HG02588 (cell line): ENCODE data around the gene NCOA4.
"Not testable (repeated sequence)": the region's sequence is repeated elsewhere in the genome, so short reads cannot be mapped to it uniquely, and the experiment has no call there.

Experiments used
- ATAC-seq: cut with Tn5 transposase; IDR thresholded peaks from one replicate; pipeline ENCODE4 v1.9.1; 2021; ENCODE audit warnings: mild to moderate bottlenecking, moderate library complexity; ENCODE audit not compliant: unreplicated experiment

NCOA4 gene

GRCh38 chr10:46052791-46053375 is 22.5 kb upstream of the NCOA4 start:
- no peak for ATAC-seq

- no peak for ATAC-seq
These were observed 21.8 kb upstream of the NCOA4 start for GRCh38 chr10:46052057-46052790.

DNA sequence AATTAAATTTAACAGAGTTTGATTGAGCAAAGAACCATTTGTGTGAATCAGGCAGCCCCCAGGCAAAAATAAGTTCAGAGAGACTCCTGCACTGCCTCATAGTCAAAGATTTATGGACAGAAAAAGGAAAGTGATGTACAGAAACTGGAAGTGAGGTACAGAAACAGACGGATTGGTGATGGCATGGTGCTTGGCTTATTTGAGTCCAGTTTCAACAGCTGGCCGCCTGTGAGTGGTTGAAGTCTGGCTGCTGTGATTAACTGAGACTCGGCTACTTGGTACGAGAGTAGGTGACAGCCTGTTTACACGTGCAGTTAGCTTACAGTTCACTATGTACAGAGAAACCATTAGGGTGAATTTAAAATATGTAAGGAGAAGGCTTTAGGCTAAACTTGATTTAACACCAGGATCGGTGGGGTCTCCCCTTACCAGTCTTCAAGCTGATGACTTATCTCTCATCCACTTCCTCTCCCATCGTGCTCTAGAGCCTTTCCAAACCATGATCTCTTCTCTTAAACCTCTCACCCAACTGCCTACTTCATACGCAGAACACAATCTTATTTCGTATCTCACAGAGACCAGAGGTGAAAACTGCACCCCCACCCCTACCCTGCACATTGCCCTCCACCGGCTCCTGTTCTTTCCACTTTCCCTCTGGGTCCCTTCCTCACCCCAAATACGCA is 20.7 kb upstream of the NCOA4 start:
- no peak for ATAC-seq

DNA sequence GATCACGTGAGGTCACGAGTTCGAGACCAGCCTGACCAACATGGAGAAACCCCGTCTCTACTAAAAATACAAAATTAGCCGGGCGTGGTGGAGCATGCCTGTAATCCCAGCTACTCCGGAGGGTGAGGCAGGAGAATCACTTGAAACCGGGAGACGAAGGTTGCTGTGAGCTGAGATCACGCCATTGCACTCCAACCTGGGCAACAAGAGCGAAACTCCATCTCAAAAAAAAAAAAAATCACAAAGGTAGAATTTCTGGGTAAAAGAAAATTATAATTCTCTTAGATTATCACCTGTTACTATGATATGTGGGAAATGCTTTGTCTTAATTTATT is 19.0 kb upstream of the NCOA4 start:
- not testable (repeated sequence) for ATAC-seq

DNA sequence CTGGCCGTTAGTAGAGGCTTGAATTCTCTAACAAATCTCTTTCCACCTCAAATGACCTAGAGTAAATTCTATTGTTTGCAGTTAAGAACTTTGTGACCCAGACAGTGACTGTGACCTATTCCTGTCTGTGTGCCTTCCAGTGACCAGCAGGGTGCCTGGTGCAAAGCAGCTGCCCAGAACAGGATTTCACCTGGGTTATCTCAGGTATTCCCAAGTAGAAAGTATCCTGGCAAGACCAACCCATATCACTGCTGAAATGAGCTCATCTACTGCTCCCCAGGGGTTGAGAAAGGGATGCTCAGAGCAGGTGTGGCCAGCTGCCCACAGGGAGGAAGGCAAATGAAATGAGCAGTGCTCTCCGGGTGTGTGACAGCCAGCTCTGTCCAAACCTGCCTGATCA is 17.7 kb upstream of the NCOA4 start:
- ATAC-seq, result no peak

DNA sequence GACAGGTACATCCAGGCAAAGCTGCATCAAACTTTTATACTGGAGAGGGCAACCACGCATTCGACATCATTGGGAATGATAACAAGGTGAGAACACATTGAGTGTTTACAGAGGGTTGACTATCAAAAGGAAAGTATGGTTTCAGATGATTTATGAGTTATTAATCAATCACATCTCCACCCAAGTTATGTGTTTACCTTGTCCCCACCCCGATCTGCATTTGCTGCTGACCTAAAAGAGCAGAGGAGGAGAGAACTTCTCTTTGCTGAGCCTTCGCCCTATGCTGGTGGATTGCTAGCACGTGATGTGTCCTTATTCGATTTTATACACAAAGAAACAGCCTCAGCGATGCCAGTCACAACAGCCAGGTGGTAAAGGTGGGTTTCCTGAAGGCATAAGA is 15.8 kb upstream of the NCOA4 start, which contains the start of gene MSMB:
Gene MSMB, minus strand, starts transcription at position 9 of the 400 bp plus-strand sequence. CDS start 32 bp downstream, outside the sequence.
- no peak for ATAC-seq

GRCh38 chr10:46042527-46042926 is 12.1 kb upstream of the NCOA4 start:
- ATAC-seq, result no peak

DNA sequence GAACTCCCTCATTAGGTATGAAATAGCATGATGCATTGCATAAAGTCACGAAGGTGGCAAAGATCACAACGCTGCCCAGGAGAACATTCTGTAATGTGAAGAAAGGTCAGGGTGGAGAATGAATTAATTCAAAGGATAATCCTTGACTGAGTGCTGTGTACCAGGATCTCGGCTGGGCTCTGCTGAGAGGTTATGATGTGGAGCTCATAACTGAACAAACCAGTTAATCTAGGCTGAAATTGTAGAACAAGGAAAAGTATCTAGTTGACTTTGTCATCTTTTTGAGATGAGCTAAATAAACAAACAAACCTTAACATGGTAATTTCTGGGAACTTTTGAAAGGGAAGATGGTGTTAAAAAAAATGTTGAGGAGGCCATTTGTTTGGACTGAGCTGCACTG is 9.6 kb upstream of the NCOA4 start:
- ATAC-seq, result no peak

DNA sequence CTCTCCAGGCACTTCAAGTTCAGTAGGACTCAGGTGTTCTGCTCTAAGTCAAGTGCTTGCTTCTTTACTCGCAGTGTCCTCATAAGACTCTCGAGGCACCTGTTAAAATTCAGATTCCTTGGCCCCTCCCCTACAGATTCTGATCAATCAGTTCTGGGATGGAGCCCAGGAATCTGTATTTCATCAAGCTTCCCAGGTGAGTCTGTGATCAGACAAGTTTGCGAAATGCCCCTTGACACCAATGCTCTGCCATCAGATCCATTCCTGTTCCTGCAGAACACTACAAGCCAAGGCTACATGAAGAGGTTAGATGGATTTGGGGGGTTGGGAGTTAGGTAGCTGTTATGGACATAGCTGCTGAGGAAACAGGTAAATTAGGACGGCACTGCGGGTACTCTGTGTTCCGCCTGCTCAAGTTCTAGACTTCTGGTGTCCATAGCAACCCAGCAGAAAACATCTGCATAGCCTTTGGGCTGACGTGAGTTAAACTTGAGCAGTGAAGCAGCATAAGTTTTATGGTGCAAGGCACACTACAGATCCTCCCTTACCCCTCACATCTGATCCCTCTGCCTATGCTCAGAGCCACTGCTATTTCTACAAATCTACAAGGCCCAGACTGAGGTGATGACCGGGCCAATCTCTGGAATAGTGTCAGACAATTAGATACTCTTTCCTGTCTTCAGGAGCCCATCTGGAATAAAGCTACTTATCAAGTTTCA is 6.8 kb upstream of the NCOA4 start:
- ATAC-seq, result no peak

- ATAC-seq, result no peak
These were observed 5.8 kb upstream of the NCOA4 start for GRCh38 chr10:46035923-46036849.

DNA sequence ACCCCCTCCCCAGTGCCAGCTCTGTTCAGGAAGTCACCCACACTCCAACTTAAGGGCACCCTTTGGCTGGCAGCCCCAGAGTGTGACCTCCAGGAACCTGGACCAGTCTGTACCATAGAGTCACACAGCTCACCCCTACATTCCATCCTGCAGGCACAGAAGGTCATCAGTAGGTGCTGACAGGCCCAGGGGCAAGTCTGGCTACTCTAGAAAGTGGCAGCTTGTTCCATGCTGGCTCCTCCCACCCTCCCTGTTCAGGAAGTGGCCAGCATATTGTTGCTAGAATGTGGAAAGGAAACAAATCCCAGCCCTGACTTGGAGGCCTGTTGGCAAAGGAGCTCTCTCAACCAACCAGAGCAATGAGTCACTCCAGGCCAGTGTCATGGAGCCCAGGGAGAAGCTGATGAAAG is 3.2 kb upstream of the NCOA4 start:
- ATAC-seq, result no peak

DNA sequence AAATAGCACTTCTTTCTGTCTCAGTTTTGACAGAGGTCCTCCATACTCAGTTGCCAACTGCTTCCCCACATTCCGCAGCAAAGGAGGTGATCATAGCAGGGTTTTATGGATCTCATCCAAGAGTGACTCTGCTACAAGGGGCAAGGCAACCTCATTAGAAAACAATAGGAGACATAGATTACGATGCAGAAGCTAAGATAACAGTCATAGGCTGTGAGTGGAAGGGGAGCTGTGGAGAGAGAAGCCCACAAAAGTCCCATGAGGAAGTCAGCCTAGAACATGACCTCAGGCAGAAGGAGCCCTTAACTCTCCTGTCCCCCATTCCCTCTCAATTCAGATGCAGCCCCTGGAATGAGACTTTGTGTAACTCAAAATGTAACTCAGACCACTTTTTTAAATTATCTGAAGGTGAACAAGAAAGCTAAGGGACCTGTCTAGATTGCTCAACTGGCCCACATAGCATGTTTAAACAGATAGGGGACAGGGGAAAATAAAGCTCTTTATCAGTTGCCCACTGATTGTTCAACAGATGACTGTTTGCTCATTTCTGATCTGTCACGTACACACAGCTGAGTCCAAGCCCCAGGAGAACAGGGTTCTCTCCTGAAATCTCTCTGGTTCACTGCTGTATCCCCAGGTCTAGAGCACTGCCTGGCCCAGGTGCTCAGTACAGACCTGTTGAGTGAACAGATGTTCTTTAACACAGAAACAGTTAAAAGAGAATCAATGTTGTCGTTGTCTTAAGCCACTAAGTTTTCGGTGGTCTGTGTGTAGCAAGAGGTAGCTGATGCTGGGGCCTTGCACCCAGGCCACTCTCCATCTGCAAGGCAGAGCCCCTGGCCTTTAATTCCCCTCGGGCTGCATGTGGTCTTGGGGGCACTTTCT is 1.5 kb upstream of the NCOA4 start:
- ATAC-seq, result no peak

GRCh38 chr10:46029461-46030030 is 877 bp downstream of the NCOA4 start:
- no peak for ATAC-seq

DNA sequence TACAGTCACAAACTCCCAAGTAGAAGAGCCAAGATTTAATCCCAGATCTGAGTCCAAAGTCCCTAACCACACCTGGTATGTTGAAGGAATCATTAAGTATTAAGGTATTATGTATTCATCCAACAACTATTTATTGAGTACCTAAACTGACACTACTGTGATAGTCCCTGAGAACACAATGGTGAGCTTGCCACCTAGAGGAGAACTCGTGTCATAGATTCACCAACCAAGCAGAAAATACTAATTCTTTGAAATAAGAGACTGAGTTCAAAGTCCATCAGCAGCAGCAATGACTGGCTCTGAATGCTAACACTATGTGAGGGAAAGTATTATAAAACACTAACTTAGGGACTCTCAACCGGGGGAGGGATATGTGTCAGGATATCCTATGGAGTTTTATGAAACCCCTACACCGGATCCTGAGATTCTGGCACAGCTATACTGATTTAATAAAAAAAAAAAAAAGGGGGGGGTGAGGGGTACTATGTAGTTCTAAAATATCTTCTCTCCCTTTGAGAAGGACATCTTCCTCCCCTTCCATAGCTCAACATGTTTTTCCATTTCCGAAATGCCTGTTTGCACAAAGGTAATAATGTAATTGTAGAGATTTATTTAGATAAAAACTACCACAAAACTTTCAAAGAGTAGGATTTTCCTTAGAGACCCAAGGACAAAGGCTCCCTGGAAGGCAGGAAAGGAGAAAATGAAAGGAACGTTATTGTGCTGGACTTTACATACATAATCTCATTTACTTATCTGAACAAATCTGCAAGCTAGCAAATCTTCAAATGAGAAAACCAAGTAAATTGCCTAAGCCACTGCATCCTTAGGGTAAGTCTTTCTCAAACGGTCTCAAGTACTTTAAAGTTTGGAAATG is 1.6 kb downstream of the NCOA4 start:
- ATAC-seq, result peak; percentile 45

DNA sequence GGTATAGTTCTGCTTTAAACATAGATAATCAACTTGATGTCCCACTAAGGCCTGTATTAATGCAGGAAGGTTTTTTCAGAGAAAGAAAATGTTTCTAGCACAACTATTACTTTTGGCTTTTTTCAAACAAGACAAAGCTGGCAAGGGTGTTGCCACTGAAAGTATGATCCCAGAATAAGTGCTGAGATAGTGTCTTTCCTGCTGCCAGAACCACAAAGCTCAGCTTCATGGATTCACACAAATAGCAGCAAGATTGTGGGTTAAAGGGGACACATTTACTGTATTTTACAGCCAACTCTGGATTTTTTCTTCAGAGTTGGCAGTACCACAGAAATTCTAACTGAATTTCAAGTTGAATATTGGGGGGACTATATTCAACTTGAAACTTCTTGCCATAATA is 4.3 kb downstream of the NCOA4 start:
- ATAC-seq, result no peak

DNA sequence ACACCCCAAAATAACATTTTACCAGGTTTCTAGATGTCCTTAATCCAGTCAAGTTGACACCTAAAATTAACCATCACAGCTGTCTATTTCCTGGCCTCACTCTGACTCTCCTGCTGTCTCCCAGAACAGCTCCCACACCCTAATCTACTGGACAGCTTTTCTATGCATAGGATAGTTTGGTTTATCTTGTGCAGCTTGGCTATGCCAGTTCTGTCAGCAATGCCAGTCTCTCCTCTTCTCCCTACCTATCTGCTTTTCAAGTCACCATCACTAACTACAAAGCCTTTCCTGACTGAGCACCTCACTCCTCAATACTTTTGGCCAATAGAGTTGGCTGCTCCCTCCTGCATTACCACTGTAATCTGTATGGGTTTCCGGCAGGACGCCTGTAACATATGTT is 5.0 kb downstream of the NCOA4 start:
- ATAC-seq, result no peak

GRCh38 chr10:46024948-46025347 is 5.5 kb downstream of the NCOA4 start:
- ATAC-seq, result no peak

- ATAC-seq, result peak; percentile 93
These were observed 7.3 kb downstream of the NCOA4 start for GRCh38 chr10:46022978-46023702.
